OCI-LY3 (cell line): ENCODE measurements around the gene PPP6R3.

Experiments
- CTCF ChIP-seq: fragments of 200-600, 300-600 bp; sonication (generic); IDR thresholded peaks from 2 replicates; pipeline ENCODE4 v1.5.1; 2014; ENCODE audit warnings: antibody characterized with exemption, low read length, low read depth
- EZH2phosphoT487 ChIP-seq: fragments of 200-600 bp; shearing (Covaris generic); IDR thresholded peaks from 2 replicates; pipeline ENCODE4 v1.6.1; 2018; ENCODE audit warnings: antibody characterized with exemption, mixed run types, low read depth

GRCh38 chr11:68518191-68518590 lies 57.6 kb downstream of the PPP6R3 start:
- TF ChIP-seq CTCF (no peak), EZH2phosphoT487 (no peak)
